GM13976 (cell line): ENCODE measurements around the gene LRIT1.

Experiments used
- DNase-seq: peaks from one replicate; pipeline ENCODE4 v3.0.0; 2012; ENCODE audit warnings: low spot score
- CTCF ChIP-seq: IDR thresholded peaks from 2 replicates; pipeline ENCODE4 v1.5.1; 2012; ENCODE audit warnings: borderline replicate concordance, mild to moderate bottlenecking; ENCODE audit not compliant: insufficient read depth; ENCODE audit errors: extremely low read depth, missing control alignments, control extremely low read depth
- in situ Hi-C: fragments of 300-500 bp; cut with MboI; formaldehyde crosslinking; loops from one replicate; pipeline ENCODE4 v1.12.0; 2022; ENCODE audit warnings: low sequenced_read_pairs, mixed read lengths, inconsistent platforms; ENCODE audit not compliant: unreplicated experiment

LRIT1 gene

GRCh38 chr10:84217746-84218145 is 23.6 kb downstream of the LRIT1 start:
- in situ Hi-C loops = no loop called here
- TF ChIP-seq CTCF = no peak
- no peak for DNase-seq

GRCh38 chr10:84216834-84217233 is 24.5 kb downstream of the LRIT1 start:
- DNase-seq = no peak
- no peak for TF ChIP-seq CTCF
- in situ Hi-C loops = no loop called here

- peak; percentile 74 for DNase-seq
- peak; percentile 65 for TF ChIP-seq CTCF
- in situ Hi-C loops = loop anchor here (5.0 kb wide), 1 partner anchor 52 kb away; no protein-coding TSS in a partner anchor
Observed at GRCh38 chr10:84214612-84215235, 26.6 kb downstream of the LRIT1 start.

GRCh38 chr10:84214046-84214572 is 27.2 kb downstream of the LRIT1 start:
- in situ Hi-C loops = loop anchor here (5.0 kb wide), 1 partner anchor 52 kb away; no protein-coding TSS in a partner anchor
- no peak for DNase-seq
- TF ChIP-seq CTCF = no peak

- DNase-seq = no peak
- in situ Hi-C loops = loop anchor here (5.0 kb wide), 1 partner anchor 51 kb away; no protein-coding TSS in a partner anchor
- TF ChIP-seq CTCF = no peak
Observed at GRCh38 chr10:84213076-84213475, 28.3 kb downstream of the LRIT1 start.

- no peak for DNase-seq
- in situ Hi-C loops = loop anchor here (5.0 kb wide), 1 partner anchor 50 kb away; no protein-coding TSS in a partner anchor
- no peak for TF ChIP-seq CTCF
Observed at GRCh38 chr10:84212014-84212413, 29.3 kb downstream of the LRIT1 start.
